NT2/D1 (cell line): ENCODE measurements around the gene SLX4IP.

Experiments used
- YY1 ChIP-seq: IDR thresholded peaks from 2 replicates; pipeline ENCODE4 v1.6.1; 2011; ENCODE audit not compliant: insufficient read length, insufficient read depth
- ZNF274 ChIP-seq: IDR thresholded peaks from 2 replicates; pipeline ENCODE4 v1.6.1; 2011; ENCODE audit warnings: mild to moderate bottlenecking, low read depth, low read length

GRCh38 chr20:10565922-10566897 is 131.1 kb downstream of the SLX4IP start:
- no peak for TF ChIP-seq YY1
- no peak for TF ChIP-seq ZNF274
